ENCODE measurements around the gene ARID3B. TPM values are rescaled to one million over a fixed set of nuclear protein-coding genes. Genes with fewer than 3 reads are reported as not detected.

The ARID3B gene
- total RNA-seq, 1 donor from 2014 or later, result 2.0 TPM

DNA sequence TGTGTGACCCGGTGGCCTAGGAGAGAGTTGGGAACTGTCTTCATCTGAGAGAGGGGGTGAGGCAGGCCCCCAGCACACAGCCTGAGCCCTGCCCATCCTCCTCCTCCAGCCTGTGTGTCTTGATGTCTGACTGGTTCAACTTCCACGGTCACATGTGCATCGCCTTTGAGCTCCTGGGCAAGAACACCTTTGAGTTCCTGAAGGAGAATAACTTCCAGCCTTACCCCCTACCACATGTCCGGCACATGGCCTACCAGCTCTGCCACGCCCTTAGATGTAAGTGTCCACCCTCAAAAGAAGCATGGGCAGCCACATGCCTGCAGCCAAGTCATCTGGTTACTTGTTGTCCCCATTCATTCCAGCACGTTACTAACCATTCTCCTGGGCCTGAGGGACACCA is 84.7 kb downstream of the ARID3B start:
- Histone ChIP-seq H3K36me3 (peaks cover 100% of the 10 kb centered on the region), H3K4me3 (no peak overlapping the region), H3K27ac (replicated peaks) (no peak overlapping the region), H3K27me3 (ENCODE audit: low read depth) (no peaks in the 10 kb centered on the region), H3K9me3 (replicated peaks) (no peaks in the 10 kb centered on the region), H3K4me1 (peaks cover 32% of the 10 kb centered on the region)
- TF ChIP-seq, protein P1, sequence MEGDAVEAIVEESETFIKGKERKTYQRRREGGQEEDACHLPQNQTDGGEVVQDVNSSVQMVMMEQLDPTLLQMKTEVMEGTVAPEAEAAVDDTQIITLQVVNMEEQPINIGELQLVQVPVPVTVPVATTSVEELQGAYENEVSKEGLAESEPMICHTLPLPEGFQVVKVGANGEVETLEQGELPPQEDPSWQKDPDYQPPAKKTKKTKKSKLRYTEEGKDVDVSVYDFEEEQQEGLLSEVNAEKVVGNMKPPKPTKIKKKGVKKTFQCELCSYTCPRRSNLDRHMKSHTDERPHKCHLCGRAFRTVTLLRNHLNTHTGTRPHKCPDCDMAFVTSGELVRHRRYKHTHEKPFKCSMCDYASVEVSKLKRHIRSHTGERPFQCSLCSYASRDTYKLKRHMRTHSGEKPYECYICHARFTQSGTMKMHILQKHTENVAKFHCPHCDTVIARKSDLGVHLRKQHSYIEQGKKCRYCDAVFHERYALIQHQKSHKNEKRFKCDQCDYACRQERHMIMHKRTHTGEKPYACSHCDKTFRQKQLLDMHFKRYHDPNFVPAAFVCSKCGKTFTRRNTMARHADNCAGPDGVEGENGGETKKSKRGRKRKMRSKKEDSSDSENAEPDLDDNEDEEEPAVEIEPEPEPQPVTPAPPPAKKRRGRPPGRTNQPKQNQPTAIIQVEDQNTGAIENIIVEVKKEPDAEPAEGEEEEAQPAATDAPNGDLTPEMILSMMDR (IDR thresholded peaks at IDR 0.05; ENCODE audit: borderline replicate concordance), result no peak
- DNase-seq, result no peak
- intact Hi-C loops (cut with micrococcal nuclease), result no loop called here

DNA sequence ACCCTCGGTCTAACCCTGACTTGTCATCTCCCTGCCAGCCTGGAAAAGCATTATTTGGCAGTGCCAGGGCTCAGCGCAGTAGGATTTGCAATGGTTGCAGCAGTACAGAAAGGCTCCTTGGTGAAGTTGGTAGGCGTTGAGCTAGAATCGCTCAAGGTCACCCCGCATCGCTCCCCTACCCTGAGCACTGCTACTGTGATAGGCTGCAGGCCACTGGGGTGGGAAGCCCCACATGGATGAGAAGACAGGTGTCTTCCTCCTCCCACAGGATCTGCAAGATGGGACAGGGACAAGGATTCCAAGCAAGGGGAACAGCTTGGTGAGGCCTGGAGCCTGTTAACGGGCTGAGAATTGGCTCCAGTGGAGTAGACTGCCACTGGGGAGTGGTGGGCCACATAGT is 85.3 kb downstream of the ARID3B start:
- Histone ChIP-seq H3K9me3 (replicated peaks) (no peaks in the 10 kb centered on the region), H3K4me3 (no peak overlapping the region), H3K27ac (replicated peaks) (no peak overlapping the region), H3K4me1 (peaks cover 26% of the 10 kb centered on the region), H3K27me3 (ENCODE audit: low read depth) (no peaks in the 10 kb centered on the region), H3K36me3 (peaks cover 100% of the 10 kb centered on the region)
- no peak for DNase-seq
- TF ChIP-seq, protein P1 (IDR thresholded peaks at IDR 0.05; ENCODE audit: borderline replicate concordance), result no peak
- intact Hi-C loops (cut with micrococcal nuclease), result no loop called here

DNA sequence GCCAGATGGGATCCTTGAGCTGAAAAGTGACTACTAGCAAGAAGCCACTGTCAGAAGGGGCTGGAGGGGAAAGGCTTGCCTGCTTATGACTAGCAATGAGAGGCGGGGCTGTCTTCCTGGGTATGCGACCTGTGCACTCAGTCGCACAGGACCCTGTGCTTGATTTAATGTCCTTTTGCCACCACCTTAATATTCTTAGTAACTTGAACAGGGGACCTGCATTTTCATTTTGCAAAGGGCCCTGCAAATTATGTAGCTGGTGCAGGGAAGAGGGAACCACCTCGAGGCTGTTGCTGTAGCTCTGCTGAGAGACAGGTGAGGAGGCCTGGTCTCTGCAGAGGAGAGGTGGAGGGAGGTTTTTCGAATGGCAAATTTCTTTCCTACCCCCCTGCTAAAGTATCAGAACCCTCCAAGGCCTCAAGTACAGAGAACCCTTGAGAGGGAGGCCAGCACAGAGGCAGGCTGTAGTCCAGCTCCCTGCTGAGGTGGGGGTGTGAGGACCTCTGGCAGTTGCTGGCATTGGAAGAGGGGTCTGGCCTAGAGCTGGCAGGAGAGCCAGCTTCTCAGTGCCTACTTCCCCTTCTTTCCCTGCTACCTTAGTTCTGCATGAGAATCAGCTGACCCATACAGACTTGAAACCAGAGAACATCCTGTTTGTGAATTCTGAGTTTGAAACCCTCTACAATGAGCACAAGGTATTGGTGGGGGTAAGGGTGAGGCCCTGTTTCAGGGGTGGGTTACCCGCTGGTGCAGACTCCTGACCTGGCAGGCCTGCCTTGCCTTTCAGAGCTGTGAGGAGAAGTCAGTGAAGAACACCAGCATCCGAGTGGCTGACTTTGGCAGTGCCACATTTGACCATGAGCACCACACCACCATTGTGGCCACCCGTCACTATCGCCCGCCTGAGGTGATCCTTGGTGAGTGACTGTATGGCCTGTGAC is 86.0 kb downstream of the ARID3B start:
- H3K9me3 ChIP-seq (replicated peaks), result no peaks in the 10 kb centered on the region
- TF ChIP-seq, protein P1 (IDR thresholded peaks at IDR 0.05; ENCODE audit: borderline replicate concordance), result no peak
- peaks cover 97% of the 10 kb centered on the region for H3K36me3 ChIP-seq
- DNase-seq, result no peak
- intact Hi-C loops (cut with micrococcal nuclease), result no loop called here
- H3K4me1 ChIP-seq, result peaks cover 20% of the 10 kb centered on the region
- H3K27ac ChIP-seq (replicated peaks), result no peak overlapping the region
- no peaks in the 10 kb centered on the region for H3K27me3 ChIP-seq (ENCODE audit: low read depth)
- no peak overlapping the region for H3K4me3 ChIP-seq

DNA sequence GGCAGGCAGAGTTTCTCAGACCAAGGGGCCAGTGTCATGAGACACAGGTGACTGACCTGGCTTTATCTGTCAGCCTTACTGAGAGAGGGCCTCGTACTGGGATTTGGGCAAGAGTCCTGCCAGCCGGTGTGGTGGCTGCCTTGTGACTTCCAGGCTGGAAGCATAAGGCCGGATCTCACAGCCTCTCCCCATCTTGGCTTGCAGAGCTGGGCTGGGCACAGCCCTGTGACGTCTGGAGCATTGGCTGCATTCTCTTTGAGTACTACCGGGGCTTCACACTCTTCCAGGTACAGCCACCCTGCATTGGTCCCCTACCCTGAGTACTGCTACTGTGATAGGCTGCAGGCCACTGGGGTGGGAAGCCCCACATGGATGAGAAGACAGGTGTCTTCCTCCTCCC is 86.7 kb downstream of the ARID3B start:
- H3K4me3 ChIP-seq, result no peak overlapping the region
- TF ChIP-seq, protein P1 (IDR thresholded peaks at IDR 0.05; ENCODE audit: borderline replicate concordance), result no peak
- peaks cover 16% of the 10 kb centered on the region for H3K4me1 ChIP-seq
- H3K27me3 ChIP-seq (ENCODE audit: low read depth), result no peaks in the 10 kb centered on the region
- intact Hi-C loops (cut with micrococcal nuclease), result no loop called here
- H3K36me3 ChIP-seq, result peaks cover 97% of the 10 kb centered on the region
- DNase-seq, result no peak
- H3K9me3 ChIP-seq (replicated peaks), result no peaks in the 10 kb centered on the region
- peak overlapping the region; percentile 3 for H3K27ac ChIP-seq (replicated peaks)

DNA sequence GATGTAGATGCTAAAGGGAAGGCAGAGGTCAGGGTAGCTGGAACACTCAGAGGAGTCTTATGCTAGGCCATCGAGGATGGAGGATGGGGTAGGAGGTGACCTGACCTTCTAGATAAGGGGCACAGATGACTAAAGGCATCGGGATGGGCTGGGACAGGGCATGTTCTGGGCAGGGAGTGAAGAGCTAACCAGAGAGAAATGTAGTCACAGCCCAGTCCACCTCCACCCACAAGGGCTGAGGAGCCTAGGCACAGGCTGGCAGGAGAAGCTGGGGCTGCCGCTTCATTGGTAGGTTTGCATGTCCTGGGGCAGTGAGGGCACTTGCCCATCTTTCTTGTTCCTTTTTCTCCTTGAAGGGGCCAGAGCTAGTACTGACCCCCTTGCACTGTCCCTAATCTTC is 87.2 kb downstream of the ARID3B start:
- Histone ChIP-seq H3K9me3 (replicated peaks) (no peaks in the 10 kb centered on the region), H3K27ac (replicated peaks) (peak overlapping the region; percentile 3), H3K27me3 (ENCODE audit: low read depth) (no peaks in the 10 kb centered on the region), H3K4me1 (peaks cover 16% of the 10 kb centered on the region), H3K4me3 (no peak overlapping the region), H3K36me3 (peaks cover 97% of the 10 kb centered on the region)
- TF ChIP-seq, protein P1 (IDR thresholded peaks at IDR 0.05; ENCODE audit: borderline replicate concordance), result no peak
- DNase-seq, result no peak
- intact Hi-C loops (cut with micrococcal nuclease), result no loop called here

All from left ventricle myocardium inferior (tissue), 1 donor.